ENCODE data around the gene WWOX. TPM values are rescaled to one million over a fixed set of nuclear protein-coding genes. Genes with fewer than 3 reads are reported as not detected.
A peak's percentile ranks its signal among the peaks of the same experiment; 100 is the strongest.

The WWOX gene
- total RNA-seq, 1 donor from 2014 or later, result 8.9 TPM

DNA sequence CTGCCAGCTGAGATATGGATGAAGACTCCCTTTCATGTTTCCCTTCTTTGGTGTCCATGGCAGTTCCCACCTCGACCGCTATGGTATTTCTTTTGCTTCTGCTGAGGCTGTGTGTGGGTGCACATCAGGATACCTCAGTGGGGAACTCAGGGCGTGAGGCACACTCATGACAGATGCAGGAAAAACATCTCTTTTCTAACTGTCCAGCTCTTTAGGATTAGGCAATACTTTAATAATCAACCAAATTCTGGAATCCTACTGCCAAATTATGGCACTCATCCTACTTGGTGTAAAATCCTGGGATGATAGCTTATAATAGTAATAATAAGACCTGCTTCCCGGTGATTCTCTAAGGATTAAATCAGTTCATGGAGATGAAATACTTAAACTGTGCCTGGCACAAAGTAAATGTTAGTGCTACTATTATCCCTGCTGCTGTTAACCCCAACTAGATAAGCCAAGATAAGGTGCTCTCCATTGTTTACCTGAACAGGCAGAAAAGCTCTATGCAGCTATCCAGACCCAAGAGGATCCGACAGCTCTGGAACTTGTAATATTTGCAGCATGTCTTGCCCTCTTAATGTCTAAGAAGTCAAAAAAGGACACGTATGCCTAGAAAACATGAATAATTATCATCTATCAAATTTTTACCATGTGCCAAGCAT lies 543.3 kb downstream of the WWOX start:
- Histone ChIP-seq H3K27me3 (ENCODE audit: low read depth) (no peaks in the 10 kb centered on the region), H3K9me3 (replicated peaks) (no peaks in the 10 kb centered on the region), H3K27ac (replicated peaks) (no peak overlapping the region), H3K4me3 (no peak overlapping the region), H3K36me3 (no peaks in the 10 kb centered on the region), H3K4me1 (peaks cover 23% of the 10 kb centered on the region)
- intact Hi-C loops (cut with micrococcal nuclease), result no loop called here
- TF ChIP-seq, protein P1, sequence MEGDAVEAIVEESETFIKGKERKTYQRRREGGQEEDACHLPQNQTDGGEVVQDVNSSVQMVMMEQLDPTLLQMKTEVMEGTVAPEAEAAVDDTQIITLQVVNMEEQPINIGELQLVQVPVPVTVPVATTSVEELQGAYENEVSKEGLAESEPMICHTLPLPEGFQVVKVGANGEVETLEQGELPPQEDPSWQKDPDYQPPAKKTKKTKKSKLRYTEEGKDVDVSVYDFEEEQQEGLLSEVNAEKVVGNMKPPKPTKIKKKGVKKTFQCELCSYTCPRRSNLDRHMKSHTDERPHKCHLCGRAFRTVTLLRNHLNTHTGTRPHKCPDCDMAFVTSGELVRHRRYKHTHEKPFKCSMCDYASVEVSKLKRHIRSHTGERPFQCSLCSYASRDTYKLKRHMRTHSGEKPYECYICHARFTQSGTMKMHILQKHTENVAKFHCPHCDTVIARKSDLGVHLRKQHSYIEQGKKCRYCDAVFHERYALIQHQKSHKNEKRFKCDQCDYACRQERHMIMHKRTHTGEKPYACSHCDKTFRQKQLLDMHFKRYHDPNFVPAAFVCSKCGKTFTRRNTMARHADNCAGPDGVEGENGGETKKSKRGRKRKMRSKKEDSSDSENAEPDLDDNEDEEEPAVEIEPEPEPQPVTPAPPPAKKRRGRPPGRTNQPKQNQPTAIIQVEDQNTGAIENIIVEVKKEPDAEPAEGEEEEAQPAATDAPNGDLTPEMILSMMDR (IDR thresholded peaks at IDR 0.05; ENCODE audit: borderline replicate concordance), result no peak
- no peak for DNase-seq

DNA sequence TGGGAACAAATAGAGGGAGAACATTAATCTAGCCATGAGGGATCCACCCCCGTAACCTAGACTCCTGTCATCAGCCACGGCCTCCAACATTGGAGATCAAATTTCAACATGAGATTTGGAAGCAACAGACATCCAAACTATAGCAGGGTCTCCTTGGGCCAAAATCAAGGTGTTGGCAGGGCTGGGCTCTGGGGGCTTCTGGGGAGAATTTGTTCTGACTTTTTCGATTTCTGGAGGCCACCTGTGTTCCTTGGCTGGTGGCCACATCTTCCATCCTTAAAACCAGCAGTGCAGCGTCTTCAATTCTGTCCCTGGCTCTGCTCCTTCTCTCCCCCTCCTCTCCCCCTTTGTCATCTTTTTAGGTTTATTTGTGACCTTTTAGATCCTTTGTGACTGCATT lies 546.2 kb downstream of the WWOX start:
- H3K4me1 ChIP-seq, result peaks cover 40% of the 10 kb centered on the region
- intact Hi-C loops (cut with micrococcal nuclease), result no loop called here
- no peaks in the 10 kb centered on the region for H3K9me3 ChIP-seq (replicated peaks)
- H3K27me3 ChIP-seq (ENCODE audit: low read depth), result no peaks in the 10 kb centered on the region
- H3K27ac ChIP-seq (replicated peaks), result no peak overlapping the region
- no peak overlapping the region for H3K4me3 ChIP-seq
- TF ChIP-seq, protein P1 (IDR thresholded peaks at IDR 0.05; ENCODE audit: borderline replicate concordance), result no peak
- DNase-seq, result no peak
- H3K36me3 ChIP-seq, result no peaks in the 10 kb centered on the region

DNA sequence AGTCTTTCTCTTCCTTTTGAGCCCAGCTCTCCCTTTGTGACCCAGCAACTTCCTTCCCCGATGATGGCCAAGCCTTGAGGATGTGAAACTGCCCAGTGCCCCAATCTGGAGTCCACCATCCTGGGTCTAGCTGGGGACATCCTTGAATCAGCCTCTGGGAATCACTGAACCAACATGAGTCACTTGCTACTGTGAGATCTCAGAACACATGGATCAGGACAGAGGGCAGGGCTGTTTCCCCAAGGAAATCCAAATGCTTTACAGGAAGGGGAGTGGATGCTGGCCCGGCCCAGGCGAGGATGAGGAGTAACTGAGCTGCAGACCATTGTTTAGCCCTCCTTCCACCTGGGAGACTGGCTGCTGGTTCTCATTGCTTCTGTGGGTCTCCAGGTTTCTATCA lies 547.6 kb downstream of the WWOX start:
- Histone ChIP-seq H3K4me3 (no peak overlapping the region), H3K9me3 (replicated peaks) (no peaks in the 10 kb centered on the region), H3K36me3 (no peaks in the 10 kb centered on the region), H3K27me3 (ENCODE audit: low read depth) (no peaks in the 10 kb centered on the region), H3K27ac (replicated peaks) (peak overlapping the region; percentile 76), H3K4me1 (peaks cover 40% of the 10 kb centered on the region)
- intact Hi-C loops (cut with micrococcal nuclease), result no loop called here
- DNase-seq, result peak; percentile 19
- TF ChIP-seq, protein P1 (IDR thresholded peaks at IDR 0.05; ENCODE audit: borderline replicate concordance), result no peak

DNA sequence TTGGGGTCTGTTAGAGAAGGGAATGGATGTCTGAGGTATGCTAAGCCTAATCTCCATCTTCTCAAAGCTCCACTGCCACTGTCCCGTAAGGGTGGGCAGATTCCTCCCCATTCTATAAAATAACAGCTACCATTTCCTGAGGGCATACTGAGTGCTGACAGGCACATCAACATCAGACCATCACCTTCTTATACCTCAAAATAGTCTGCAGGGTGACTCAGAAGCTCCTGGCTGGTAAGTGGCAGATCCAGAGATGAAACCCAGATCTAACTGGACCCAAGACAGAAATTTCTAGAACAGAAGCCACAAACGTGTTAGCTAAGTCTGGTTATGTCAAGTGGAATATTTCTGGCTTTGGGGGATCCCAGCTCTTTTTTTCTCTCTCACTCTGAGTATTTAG lies 548.0 kb downstream of the WWOX start:
- TF ChIP-seq, protein P1 (IDR thresholded peaks at IDR 0.05; ENCODE audit: borderline replicate concordance), result no peak

DNA sequence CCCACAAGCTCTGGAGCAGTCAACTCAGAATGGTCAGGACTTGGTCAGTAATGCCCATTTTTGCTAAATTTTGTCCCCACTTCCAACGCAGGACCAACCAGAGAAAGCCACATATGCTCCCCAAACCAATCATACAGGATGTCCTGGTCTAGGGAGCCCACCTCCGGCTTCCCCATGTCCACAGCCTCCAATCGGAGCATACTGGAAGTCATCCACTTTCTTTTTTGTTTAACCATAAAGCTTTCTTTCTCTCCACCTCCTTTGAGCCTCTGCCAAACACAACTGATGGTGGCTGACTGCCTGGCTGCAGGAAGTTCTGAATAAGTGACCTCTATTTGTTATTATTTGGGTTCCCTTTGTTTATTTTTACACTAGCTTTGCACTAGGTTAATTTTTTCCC lies 549.1 kb downstream of the WWOX start:
- peak overlapping the region; percentile 76 for H3K27ac ChIP-seq (replicated peaks)
- no peaks in the 10 kb centered on the region for H3K36me3 ChIP-seq
- intact Hi-C loops (cut with micrococcal nuclease), result no loop called here
- H3K4me3 ChIP-seq, result no peak overlapping the region
- peaks cover 40% of the 10 kb centered on the region for H3K4me1 ChIP-seq
- no peaks in the 10 kb centered on the region for H3K9me3 ChIP-seq (replicated peaks)
- no peak for DNase-seq
- TF ChIP-seq, protein P1 (IDR thresholded peaks at IDR 0.05; ENCODE audit: borderline replicate concordance), result no peak
- no peaks in the 10 kb centered on the region for H3K27me3 ChIP-seq (ENCODE audit: low read depth)

More for the DNA sequence above, 548.0 kb downstream of the WWOX start:
- DNase-seq, result no peak
- Histone ChIP-seq H3K4me1 (peaks cover 40% of the 10 kb centered on the region), H3K4me3 (no peak overlapping the region), H3K27me3 (ENCODE audit: low read depth) (no peaks in the 10 kb centered on the region), H3K9me3 (replicated peaks) (no peaks in the 10 kb centered on the region), H3K27ac (replicated peaks) (peak overlapping the region; percentile 76), H3K36me3 (no peaks in the 10 kb centered on the region)
- intact Hi-C loops (cut with micrococcal nuclease), result no loop called here

All from left ventricle myocardium inferior (tissue), 1 donor.